ENCODE measurements around the gene RNF180.

Gene RNF180

DNA sequence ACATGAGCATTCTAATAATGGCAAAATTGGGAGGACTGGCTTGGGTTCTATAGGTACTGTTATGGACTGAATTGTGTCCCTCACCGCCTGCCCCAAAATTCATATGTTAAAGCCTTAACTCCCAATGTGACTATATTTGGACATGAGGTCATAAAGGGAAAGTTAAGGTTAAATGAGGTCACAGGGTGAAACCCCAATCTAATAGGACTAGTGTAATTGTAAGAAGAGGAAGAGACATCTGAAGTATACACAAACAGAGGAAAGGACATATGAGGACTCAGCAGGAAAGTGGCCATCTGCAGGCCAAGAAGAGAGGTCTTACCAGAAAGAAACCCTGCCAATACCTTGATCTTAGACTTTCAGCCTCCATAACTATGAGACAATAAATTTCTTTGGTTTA, 23.1 kb downstream of the RNF180 start:
- Histone ChIP-seq H2AFZ (ENCODE audit: low read depth, low read length) (no peak overlapping the region), H3K36me3 (replicated peaks; ENCODE audit: low read depth, low read length) (no peaks in the 10 kb centered on the region), H3K4me1 (ENCODE audit: low read length) (peaks cover 25% of the 10 kb centered on the region), H3K9ac (ENCODE audit: low read length) (no peak overlapping the region), H3K4me3 (ENCODE audit: low read length) (no peak overlapping the region), H3K27me3 (ENCODE audit: low read depth, low read length) (no peaks in the 10 kb centered on the region), H3K79me2 (ENCODE audit: low read length) (no peaks in the 10 kb centered on the region), H4K20me1 (ENCODE audit: insufficient read depth, low read length) (no peaks in the 10 kb centered on the region), H3K27ac (ENCODE audit: low read length) (no peak overlapping the region), H3K9me3 (ENCODE audit: insufficient read depth, low read length) (no peaks in the 10 kb centered on the region), H3K4me2 (ENCODE audit: low read length) (no peak overlapping the region)
- TF ChIP-seq, protein P1, sequence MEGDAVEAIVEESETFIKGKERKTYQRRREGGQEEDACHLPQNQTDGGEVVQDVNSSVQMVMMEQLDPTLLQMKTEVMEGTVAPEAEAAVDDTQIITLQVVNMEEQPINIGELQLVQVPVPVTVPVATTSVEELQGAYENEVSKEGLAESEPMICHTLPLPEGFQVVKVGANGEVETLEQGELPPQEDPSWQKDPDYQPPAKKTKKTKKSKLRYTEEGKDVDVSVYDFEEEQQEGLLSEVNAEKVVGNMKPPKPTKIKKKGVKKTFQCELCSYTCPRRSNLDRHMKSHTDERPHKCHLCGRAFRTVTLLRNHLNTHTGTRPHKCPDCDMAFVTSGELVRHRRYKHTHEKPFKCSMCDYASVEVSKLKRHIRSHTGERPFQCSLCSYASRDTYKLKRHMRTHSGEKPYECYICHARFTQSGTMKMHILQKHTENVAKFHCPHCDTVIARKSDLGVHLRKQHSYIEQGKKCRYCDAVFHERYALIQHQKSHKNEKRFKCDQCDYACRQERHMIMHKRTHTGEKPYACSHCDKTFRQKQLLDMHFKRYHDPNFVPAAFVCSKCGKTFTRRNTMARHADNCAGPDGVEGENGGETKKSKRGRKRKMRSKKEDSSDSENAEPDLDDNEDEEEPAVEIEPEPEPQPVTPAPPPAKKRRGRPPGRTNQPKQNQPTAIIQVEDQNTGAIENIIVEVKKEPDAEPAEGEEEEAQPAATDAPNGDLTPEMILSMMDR (IDR thresholded peaks at IDR 0.05; ENCODE audit: low read depth, low read length), result no peak
- TF ChIP-seq EZH2phosphoT487 (IDR thresholded peaks at IDR 0.05; ENCODE audit: low read depth), result no peak

- Histone ChIP-seq H3K36me3 (replicated peaks; ENCODE audit: low read depth, low read length) (no peaks in the 10 kb centered on the region), H2AFZ (ENCODE audit: low read depth, low read length) (no peak overlapping the region), H3K27ac (ENCODE audit: low read length) (peak overlapping the region; percentile 33), H4K20me1 (ENCODE audit: insufficient read depth, low read length) (no peaks in the 10 kb centered on the region), H3K79me2 (ENCODE audit: low read length) (no peaks in the 10 kb centered on the region), H3K4me1 (ENCODE audit: low read length) (peaks cover 25% of the 10 kb centered on the region), H3K9me3 (ENCODE audit: insufficient read depth, low read length) (no peaks in the 10 kb centered on the region), H3K9ac (ENCODE audit: low read length) (no peak overlapping the region), H3K4me2 (ENCODE audit: low read length) (peak overlapping the region; percentile 26), H3K4me3 (ENCODE audit: low read length) (no peak overlapping the region), H3K27me3 (ENCODE audit: low read depth, low read length) (no peaks in the 10 kb centered on the region)
- TF ChIP-seq, protein P1 (IDR thresholded peaks at IDR 0.05; ENCODE audit: low read depth, low read length), result no peak
- no peak for TF ChIP-seq EZH2phosphoT487 (IDR thresholded peaks at IDR 0.05; ENCODE audit: low read depth)
These were observed 25.1 kb downstream of the RNF180 start for GRCh38 chr5:64190562-64191306.

- Histone ChIP-seq H3K4me2 (ENCODE audit: low read length) (no peak overlapping the region), H3K4me1 (ENCODE audit: low read length) (peaks cover 9% of the 10 kb centered on the region), H3K36me3 (replicated peaks; ENCODE audit: low read depth, low read length) (no peaks in the 10 kb centered on the region), H3K9ac (ENCODE audit: low read length) (no peak overlapping the region), H4K20me1 (ENCODE audit: insufficient read depth, low read length) (no peaks in the 10 kb centered on the region), H3K27ac (ENCODE audit: low read length) (no peak overlapping the region), H3K4me3 (ENCODE audit: low read length) (no peak overlapping the region), H3K9me3 (ENCODE audit: insufficient read depth, low read length) (no peaks in the 10 kb centered on the region), H2AFZ (ENCODE audit: low read depth, low read length) (no peak overlapping the region), H3K79me2 (ENCODE audit: low read length) (no peaks in the 10 kb centered on the region), H3K27me3 (ENCODE audit: low read depth, low read length) (no peaks in the 10 kb centered on the region)
- no peak for TF ChIP-seq EZH2phosphoT487 (IDR thresholded peaks at IDR 0.05; ENCODE audit: low read depth)
- TF ChIP-seq, protein P1 (IDR thresholded peaks at IDR 0.05; ENCODE audit: low read depth, low read length), result no peak
These were observed 30.3 kb downstream of the RNF180 start for GRCh38 chr5:64195981-64196380.

DNA sequence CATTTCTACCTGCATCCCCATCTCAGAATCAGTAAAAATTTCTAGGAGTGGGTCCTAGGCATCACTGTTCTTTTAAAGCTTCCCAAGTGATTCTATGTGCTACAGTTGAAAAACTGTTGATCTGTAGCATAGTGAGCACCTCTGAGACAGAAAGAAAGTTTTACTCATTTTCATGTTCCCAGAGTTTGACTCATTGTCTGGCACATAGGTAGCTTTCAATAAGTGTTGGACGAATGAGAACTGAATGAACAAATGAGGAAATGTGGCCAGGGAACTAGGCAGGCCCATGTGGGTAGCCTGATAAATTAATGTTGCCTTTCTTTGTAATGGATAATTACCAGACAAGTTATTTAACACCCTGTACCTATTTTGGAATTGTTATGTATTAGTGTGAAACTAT, 33.8 kb downstream of the RNF180 start:
- Histone ChIP-seq H3K4me2 (ENCODE audit: low read length) (no peak overlapping the region), H3K4me1 (ENCODE audit: low read length) (no peaks in the 10 kb centered on the region), H3K36me3 (replicated peaks; ENCODE audit: low read depth, low read length) (no peaks in the 10 kb centered on the region), H3K9ac (ENCODE audit: low read length) (no peak overlapping the region), H4K20me1 (ENCODE audit: insufficient read depth, low read length) (no peaks in the 10 kb centered on the region), H2AFZ (ENCODE audit: low read depth, low read length) (no peak overlapping the region), H3K9me3 (ENCODE audit: insufficient read depth, low read length) (no peaks in the 10 kb centered on the region), H3K79me2 (ENCODE audit: low read length) (no peaks in the 10 kb centered on the region), H3K27ac (ENCODE audit: low read length) (no peak overlapping the region), H3K27me3 (ENCODE audit: low read depth, low read length) (no peaks in the 10 kb centered on the region), H3K4me3 (ENCODE audit: low read length) (no peak overlapping the region)
- no peak for TF ChIP-seq EZH2phosphoT487 (IDR thresholded peaks at IDR 0.05; ENCODE audit: low read depth)
- TF ChIP-seq, protein P1 (IDR thresholded peaks at IDR 0.05; ENCODE audit: low read depth, low read length), result no peak
